Activated naive CD4-positive, alpha-beta T cell treated with anti-CD3 and anti-CD28 coated beads for 36 hours (primary cell): ENCODE measurements around the gene VGLL4. TPM values are rescaled to one million over a fixed set of nuclear protein-coding genes. Genes with fewer than 3 reads are reported as not detected.
A peak's percentile ranks its signal among the peaks of the same experiment; 100 is the strongest.
"Not testable (repeated sequence)": the region's sequence is repeated elsewhere in the genome, so short reads cannot be mapped to it uniquely, and the experiment has no call there.

ENCODE experiments used
- CTCF ChIA-PET: fragments of 350-600 bp; sonication (Branson Sonifier 250); formaldehyde crosslinking; loops from one replicate; lab custom pipeline; 2021; ENCODE audit warnings: antibody characterized with exemption; lab: Charles Lee
- DNase-seq: peaks from one replicate; pipeline ENCODE4 v3.0.0-alpha.2; 2020
- H3K27ac Mint-ChIP-seq: one replicate; pipeline ENCODE4 v1.8.0; 2021; ENCODE audit warnings: mild to moderate bottlenecking, mixed read lengths
- H3K27me3 Mint-ChIP-seq: one replicate; pipeline ENCODE4 v1.8.0; 2021; ENCODE audit warnings: low read depth, mixed read lengths
- H3K36me3 Mint-ChIP-seq: one replicate; pipeline ENCODE4 v1.8.0; 2021; ENCODE audit warnings: low read depth, mixed read lengths
- H3K4me1 Mint-ChIP-seq: one replicate; pipeline ENCODE4 v1.8.0; 2021; ENCODE audit warnings: low read depth, mixed read lengths
- H3K4me3 Mint-ChIP-seq: one replicate; pipeline ENCODE4 v1.8.0; 2021; ENCODE audit warnings: mild to moderate bottlenecking, moderate library complexity, mixed read lengths
- H3K9me3 Mint-ChIP-seq: one replicate; pipeline ENCODE4 v1.8.0; 2021; ENCODE audit warnings: mixed read lengths
- intact Hi-C: fragments of 100-400 bp; cut with micrococcal nuclease; formaldehyde crosslinking; loops from one replicate; pipeline ENCODE4 v1.15.1; 2023
- total RNA-seq, 2 experiments: library from RNA; stranded (reverse); gene quantifications; one replicate each; pipeline ENCODE4 v1.2.3, GENCODE V29; 2021

Gene VGLL4
- 1 to 10 TPM; 6.3 to 7.7 TPM for total RNA-seq

- DNase-seq = peak; percentile 72
- intact Hi-C loops = loop anchor here (2.0 to 10.0 kb wide), 4 partner anchors 61 to 1781 kb away; partner anchors contain the start of gene NUP210
- Mint-ChIP-seq H3K27ac (peak within 1 kb of the TSS; percentile 89), H3K9me3 (no peaks in the 10 kb centered on the region), H3K4me1 (peaks cover 33% of the 10 kb centered on the region), H3K27me3 (no peaks in the 10 kb centered on the region), H3K36me3 (no peaks in the 10 kb centered on the region), H3K4me3 (peak within 1 kb of the TSS; percentile 98)
- CTCF ChIA-PET = interaction anchor here (0.6 to 1.6 kb wide), 7 partner anchors 12 to 447 kb away, joined by 3 to 7 read pairs (median 4); no protein-coding TSS in a partner anchor
These were observed at the start of gene VGLL4 for GRCh38 chr3:11643605-11644087. Gene VGLL4, minus strand, starts transcription at chr3:11643915. Its CDS starts 397 bp downstream, at chr3:11643518.

- Mint-ChIP-seq H3K9me3 (no peaks in the 10 kb centered on the region), H3K36me3 (peaks cover 3% of the 10 kb centered on the region), H3K27me3 (no peaks in the 10 kb centered on the region), H3K4me1 (no peaks in the 10 kb centered on the region), H3K27ac (no peak overlapping the region), H3K4me3 (no peak overlapping the region)
- CTCF ChIA-PET = no interaction called here
- no peak for DNase-seq
- intact Hi-C loops = no loop called here
These were observed 48.8 kb upstream of the VGLL4 start for GRCh38 chr3:11692532-11692813.

GRCh38 chr3:11691767-11692531 lies 48.2 kb upstream of the VGLL4 start:
- H3K9me3 Mint-ChIP-seq = no peaks in the 10 kb centered on the region
- H3K4me1 Mint-ChIP-seq = no peaks in the 10 kb centered on the region

GRCh38 chr3:11690863-11691766 lies 47.4 kb upstream of the VGLL4 start:
- no peak for DNase-seq
- intact Hi-C loops = no loop called here
- H3K4me1 Mint-ChIP-seq = no peaks in the 10 kb centered on the region
- H3K27me3 Mint-ChIP-seq = no peaks in the 10 kb centered on the region
- no peak overlapping the region for H3K27ac Mint-ChIP-seq
- no peaks in the 10 kb centered on the region for H3K9me3 Mint-ChIP-seq
- no peak overlapping the region for H3K4me3 Mint-ChIP-seq
- peaks cover 3% of the 10 kb centered on the region for H3K36me3 Mint-ChIP-seq
- CTCF ChIA-PET = interaction anchor here (0.6 kb wide), 1 partner anchor 183 kb away, joined by 4 read pairs; no protein-coding TSS in a partner anchor

More at GRCh38 chr3:11691767-11692531, 48.2 kb upstream of the VGLL4 start:
- Mint-ChIP-seq H3K4me3 (no peak overlapping the region), H3K27ac (no peak overlapping the region), H3K27me3 (no peaks in the 10 kb centered on the region), H3K36me3 (peaks cover 3% of the 10 kb centered on the region)
- intact Hi-C loops = no loop called here
- CTCF ChIA-PET = no interaction called here
- DNase-seq = no peak

- H3K36me3 Mint-ChIP-seq = peaks cover 3% of the 10 kb centered on the region
- H3K27ac Mint-ChIP-seq = no peak overlapping the region
- intact Hi-C loops = no loop called here
- no peak overlapping the region for H3K4me3 Mint-ChIP-seq
- DNase-seq = no peak
- H3K4me1 Mint-ChIP-seq = no peaks in the 10 kb centered on the region
- CTCF ChIA-PET = no interaction called here
- H3K9me3 Mint-ChIP-seq = peaks cover 4% of the 10 kb centered on the region
- no peaks in the 10 kb centered on the region for H3K27me3 Mint-ChIP-seq
These were observed 46.0 kb upstream of the VGLL4 start for GRCh38 chr3:11689749-11690148.

- H3K4me3 Mint-ChIP-seq, CTCF ChIA-PET, intact Hi-C loops, H3K4me1 Mint-ChIP-seq, H3K27ac Mint-ChIP-seq, H3K9me3 Mint-ChIP-seq, H3K27me3 Mint-ChIP-seq, H3K36me3 Mint-ChIP-seq, DNase-seq: not testable (repeated sequence)
These were observed 41.3 kb upstream of the VGLL4 start for GRCh38 chr3:11684980-11685379.

GRCh38 chr3:11680509-11680908 lies 36.8 kb upstream of the VGLL4 start:
- CTCF ChIA-PET = no interaction called here
- peaks cover 4% of the 10 kb centered on the region for H3K9me3 Mint-ChIP-seq
- no peak overlapping the region for H3K4me3 Mint-ChIP-seq
- no peak for DNase-seq
- no peaks in the 10 kb centered on the region for H3K36me3 Mint-ChIP-seq
- no peaks in the 10 kb centered on the region for H3K27me3 Mint-ChIP-seq
- H3K27ac Mint-ChIP-seq = no peak overlapping the region
- H3K4me1 Mint-ChIP-seq = no peaks in the 10 kb centered on the region
- intact Hi-C loops = no loop called here

GRCh38 chr3:11679964-11680363 lies 36.2 kb upstream of the VGLL4 start:
- DNase-seq = no peak
- no peaks in the 10 kb centered on the region for H3K27me3 Mint-ChIP-seq
- CTCF ChIA-PET = no interaction called here
- H3K4me3 Mint-ChIP-seq = no peak overlapping the region
- no peak overlapping the region for H3K27ac Mint-ChIP-seq
- H3K36me3 Mint-ChIP-seq = no peaks in the 10 kb centered on the region
- intact Hi-C loops = no loop called here
- no peaks in the 10 kb centered on the region for H3K4me1 Mint-ChIP-seq
- peaks cover 1% of the 10 kb centered on the region for H3K9me3 Mint-ChIP-seq

- Mint-ChIP-seq H3K4me3 (no peak overlapping the region), H3K27me3 (no peaks in the 10 kb centered on the region), H3K4me1 (peaks cover 3% of the 10 kb centered on the region), H3K36me3 (no peaks in the 10 kb centered on the region), H3K27ac (no peak overlapping the region), H3K9me3 (no peaks in the 10 kb centered on the region)
- DNase-seq = no peak
- CTCF ChIA-PET = interaction anchor here (0.5 kb wide), 1 partner anchor 306 kb away, joined by 3 read pairs; no protein-coding TSS in a partner anchor
- intact Hi-C loops = no loop called here
These were observed 28.6 kb upstream of the VGLL4 start for GRCh38 chr3:11672363-11672762.

- Mint-ChIP-seq H3K4me1 (peaks cover 3% of the 10 kb centered on the region), H3K27ac (no peak overlapping the region), H3K27me3 (no peaks in the 10 kb centered on the region), H3K4me3 (no peak overlapping the region), H3K36me3 (no peaks in the 10 kb centered on the region), H3K9me3 (no peaks in the 10 kb centered on the region)
- no peak for DNase-seq
- CTCF ChIA-PET = no interaction called here
- intact Hi-C loops = no loop called here
These were observed 28.0 kb upstream of the VGLL4 start for GRCh38 chr3:11671648-11672100.

GRCh38 chr3:11668243-11669235 lies 24.8 kb upstream of the VGLL4 start:
- Mint-ChIP-seq H3K9me3 (no peaks in the 10 kb centered on the region), H3K27ac (no peak overlapping the region)

More at GRCh38 chr3:11668243-11669235, 24.8 kb upstream of the VGLL4 start:
- Mint-ChIP-seq H3K4me1 (peaks cover 3% of the 10 kb centered on the region), H3K4me3 (no peak overlapping the region), H3K36me3 (no peaks in the 10 kb centered on the region), H3K27me3 (no peaks in the 10 kb centered on the region)
- no peak for DNase-seq
- CTCF ChIA-PET = no interaction called here
- intact Hi-C loops = no loop called here
